HG03045 (cell line): ENCODE results near the gene ZBTB46.
"Not testable (repeated sequence)": the region's sequence is repeated elsewhere in the genome, so short reads cannot be mapped to it uniquely, and the experiment has no call there.

Source experiments
- ATAC-seq: cut with Tn5 transposase; IDR thresholded peaks from one replicate; pipeline ENCODE4 v1.9.1; 2021; ENCODE audit warnings: mild to moderate bottlenecking, moderate library complexity; ENCODE audit not compliant: unreplicated experiment

ZBTB46 gene

DNA sequence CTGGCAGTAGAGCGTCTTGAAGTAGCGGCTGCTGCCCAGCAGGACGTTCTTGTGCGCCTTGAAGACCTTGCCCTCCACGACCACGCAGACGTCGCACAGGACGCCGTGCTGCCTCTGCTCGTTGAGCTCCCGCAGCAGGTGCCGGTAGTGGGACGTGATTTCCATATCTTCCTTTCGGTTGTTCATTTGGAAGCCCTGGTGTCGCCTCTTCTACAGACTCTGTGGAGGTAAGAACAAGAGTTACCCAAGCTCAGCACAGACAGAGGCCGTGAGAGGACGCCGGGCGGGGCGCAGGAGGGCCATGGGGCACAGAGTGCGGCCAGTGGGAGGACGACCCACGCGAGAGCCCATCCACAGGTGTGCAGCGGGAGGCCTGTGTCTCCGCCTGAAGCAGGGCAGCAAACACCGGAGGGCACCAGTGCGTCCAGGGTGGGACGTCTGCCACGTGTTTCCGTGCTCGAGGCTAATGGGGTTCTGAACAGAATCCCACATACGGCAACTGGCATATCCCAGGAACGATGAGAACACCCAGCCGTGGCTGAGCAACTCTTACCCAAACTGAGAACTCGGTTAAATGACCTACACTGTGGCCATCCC lies 40.4 kb downstream of the ZBTB46 start:
- ATAC-seq, result no peak

GRCh38 chr20:63789836-63790571 lies 41.1 kb downstream of the ZBTB46 start:
- no peak for ATAC-seq

- ATAC-seq, result no peak
Observed at GRCh38 chr20:63787749-63788148, 43.3 kb downstream of the ZBTB46 start.

- no peak for ATAC-seq
Observed at GRCh38 chr20:63787302-63787701, 43.8 kb downstream of the ZBTB46 start.

DNA sequence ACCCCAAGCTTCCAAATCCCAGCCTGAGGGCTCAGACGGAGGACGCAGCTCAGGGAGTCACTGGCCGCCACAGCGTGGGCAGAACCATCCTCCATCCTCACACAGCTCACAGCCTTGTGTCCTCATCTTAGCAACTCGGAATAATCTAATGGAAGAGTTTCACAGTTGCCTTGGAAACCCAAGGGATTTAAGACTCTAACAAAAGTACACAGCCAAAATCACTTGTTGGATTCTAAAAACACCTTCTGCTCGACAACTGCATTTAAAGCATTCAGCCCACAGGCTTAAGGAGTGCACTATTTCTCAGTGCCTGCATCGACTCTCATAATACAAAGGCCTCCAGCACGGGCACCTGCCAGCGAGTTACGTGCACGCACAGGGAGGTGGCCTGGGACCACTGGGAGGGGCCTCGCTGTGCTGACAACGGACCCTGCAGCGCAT lies 45.4 kb downstream of the ZBTB46 start:
- ATAC-seq, result no peak

GRCh38 chr20:63783970-63784369 lies 47.1 kb downstream of the ZBTB46 start:
- no peak for ATAC-seq

GRCh38 chr20:63782521-63782971 lies 48.5 kb downstream of the ZBTB46 start:
- no peak for ATAC-seq

DNA sequence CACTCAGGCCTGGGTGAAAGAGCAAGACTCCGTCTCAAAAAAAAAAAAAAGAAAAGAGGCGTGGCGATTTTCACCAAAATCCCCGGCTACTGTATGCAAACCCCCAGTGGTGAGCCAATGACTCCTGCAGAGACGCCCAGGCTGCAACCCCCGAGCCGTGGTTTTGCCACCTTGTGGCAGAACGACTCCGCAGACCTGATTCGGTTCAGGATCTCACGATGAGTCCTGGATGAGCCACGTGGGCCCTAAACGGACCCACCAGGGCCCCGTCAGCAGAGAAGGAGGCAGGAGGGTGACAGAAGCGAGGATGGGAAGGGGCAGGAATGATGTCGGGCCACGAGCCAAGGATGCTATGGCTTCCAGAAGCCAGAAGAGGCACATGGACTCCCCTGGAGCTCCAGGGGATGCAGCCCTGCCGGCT lies 49.0 kb downstream of the ZBTB46 start:
- no peak for ATAC-seq

DNA sequence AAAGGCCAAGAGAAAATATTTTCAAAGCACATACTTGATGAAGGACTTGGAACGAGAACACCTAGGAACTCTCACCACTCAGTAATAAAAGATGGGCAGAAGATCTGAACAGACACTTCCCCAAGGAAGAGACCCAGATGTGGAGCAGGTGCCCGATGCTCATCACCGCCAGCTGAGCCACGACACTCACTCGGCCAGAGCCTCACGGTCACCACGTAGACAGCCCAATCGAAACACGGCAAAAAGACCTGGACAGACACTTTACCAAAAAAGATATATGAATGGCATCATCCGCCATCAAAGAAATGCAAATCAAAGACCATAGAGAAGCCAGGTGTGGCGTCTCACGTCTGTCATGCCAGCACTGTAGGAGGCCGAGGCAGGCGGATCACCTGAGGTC lies 49.9 kb downstream of the ZBTB46 start:
- ATAC-seq, result no peak

- ATAC-seq, result no peak
Observed at GRCh38 chr20:63778857-63779256, 52.2 kb downstream of the ZBTB46 start.

- ATAC-seq, result no peak
Observed at GRCh38 chr20:63778034-63778752, 52.9 kb downstream of the ZBTB46 start.

DNA sequence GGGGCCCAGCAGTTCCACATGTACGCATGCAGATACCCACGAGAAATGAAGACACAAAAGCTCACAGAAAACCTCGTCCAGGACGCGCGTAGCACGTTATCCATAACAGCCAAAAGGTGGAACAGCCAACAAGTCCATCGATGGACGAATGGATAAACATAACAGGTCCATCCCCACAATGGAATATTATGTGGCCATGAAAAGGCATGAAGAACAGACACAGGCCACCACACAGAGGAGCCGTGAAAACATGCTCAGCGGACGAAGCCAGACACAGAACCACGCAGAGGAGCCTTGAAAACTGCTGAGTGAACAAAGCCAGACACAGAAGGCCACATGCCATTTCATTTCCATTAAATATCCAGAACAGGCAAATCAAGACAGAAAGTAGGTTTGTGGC lies 53.5 kb downstream of the ZBTB46 start:
- ATAC-seq, result no peak

DNA sequence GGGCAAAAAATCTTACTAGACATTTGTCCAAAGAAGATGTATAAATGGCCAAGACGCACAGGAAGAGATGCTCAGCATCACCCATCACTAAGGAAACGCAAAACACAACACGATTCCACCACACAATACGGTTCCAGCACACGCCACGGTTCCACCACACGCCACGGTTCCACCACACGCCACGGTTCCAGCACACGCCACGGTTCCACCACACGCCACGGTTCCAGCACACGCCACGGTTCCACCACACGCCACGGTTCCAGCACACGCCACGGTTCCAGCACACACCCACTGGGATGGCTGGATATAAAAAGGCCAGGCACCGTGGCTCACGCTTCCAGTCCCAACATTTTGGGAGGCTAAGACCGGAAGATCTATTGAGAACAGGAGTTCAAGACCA lies 54.2 kb downstream of the ZBTB46 start:
- not testable (repeated sequence) for ATAC-seq

- ATAC-seq, result no peak
Observed at GRCh38 chr20:63775096-63775978, 55.7 kb downstream of the ZBTB46 start.

GRCh38 chr20:63774306-63774705 lies 56.8 kb downstream of the ZBTB46 start:
- ATAC-seq, result no peak

DNA sequence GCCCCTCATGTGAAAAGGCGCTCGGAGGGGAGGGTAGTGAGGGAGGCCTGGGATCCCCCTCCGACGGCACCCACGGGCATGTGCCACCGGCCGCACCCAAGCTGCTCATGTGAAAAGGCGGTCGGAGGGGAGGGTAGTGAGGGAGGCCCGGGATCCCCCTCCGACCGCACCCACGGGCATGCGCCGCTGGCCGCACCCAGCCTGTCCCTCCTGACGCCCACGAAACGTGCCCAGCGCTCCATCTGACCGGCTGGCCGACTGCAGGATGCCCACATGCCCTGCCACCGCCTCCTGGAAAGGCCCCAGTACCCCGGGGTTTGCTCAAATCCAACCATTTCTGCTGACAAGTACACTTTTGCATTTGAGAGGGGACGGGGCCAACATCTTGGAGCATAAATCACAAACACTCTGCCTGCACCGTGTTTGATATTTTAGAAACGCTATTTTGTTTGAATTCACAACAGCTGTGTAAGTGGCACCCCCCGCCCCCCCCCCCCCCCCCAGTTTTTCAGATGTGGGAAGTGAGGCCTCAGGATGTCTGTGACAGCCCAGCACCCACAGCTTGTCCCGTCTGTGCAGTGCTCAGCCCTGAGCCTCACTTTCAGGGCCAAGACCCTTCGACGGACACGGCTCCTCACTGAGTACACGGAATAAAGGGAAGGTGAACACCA lies 57.4 kb downstream of the ZBTB46 start:
- ATAC-seq, result no peak

DNA sequence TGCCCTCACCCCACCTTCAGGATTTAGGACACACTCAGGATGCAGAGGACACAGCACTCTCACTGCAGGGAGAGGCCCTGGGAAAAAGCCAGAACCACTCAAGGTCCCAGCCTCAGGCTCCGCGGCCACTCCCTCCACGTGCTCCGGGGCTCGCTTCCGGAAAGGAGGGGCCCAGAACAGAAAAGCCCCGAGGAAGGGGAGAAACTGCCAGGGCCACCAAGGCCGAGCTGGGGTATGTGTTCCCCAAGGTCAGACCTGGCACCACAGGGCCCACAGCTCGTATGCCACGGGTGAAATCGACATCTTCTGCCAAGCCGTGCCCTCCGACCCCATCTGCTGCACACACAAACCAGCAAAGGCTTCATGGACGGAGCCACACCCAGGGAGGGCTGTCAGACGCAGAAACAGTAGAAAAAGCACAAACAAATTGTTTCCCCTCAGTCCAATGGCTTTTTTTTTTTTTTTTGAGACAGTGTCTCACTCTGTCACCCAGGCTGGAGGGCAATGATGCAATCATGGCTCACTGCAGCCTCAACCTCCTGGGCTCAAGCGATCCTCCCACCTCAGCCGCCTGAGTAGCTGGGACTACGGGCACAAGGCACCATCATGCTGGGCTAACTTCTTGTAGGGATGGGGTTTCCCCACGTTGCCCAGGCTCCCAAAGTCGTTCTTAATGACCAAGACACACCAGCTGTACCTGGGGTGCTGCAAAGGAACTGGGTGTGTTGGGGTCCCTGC lies 58.1 kb downstream of the ZBTB46 start:
- no peak for ATAC-seq

GRCh38 chr20:63771046-63771707 lies 59.9 kb downstream of the ZBTB46 start:
- no peak for ATAC-seq

- ATAC-seq, result no peak
Observed at GRCh38 chr20:63769891-63770474, 61.1 kb downstream of the ZBTB46 start.
